GM21737 (cell line): ENCODE data around the gene FBLN1.

Experiments used
- ATAC-seq: cut with Tn5 transposase; IDR thresholded peaks from one replicate; pipeline ENCODE4 v1.9.1; 2021; ENCODE audit warnings: mild to moderate bottlenecking, moderate library complexity; ENCODE audit not compliant: unreplicated experiment

FBLN1 gene

DNA sequence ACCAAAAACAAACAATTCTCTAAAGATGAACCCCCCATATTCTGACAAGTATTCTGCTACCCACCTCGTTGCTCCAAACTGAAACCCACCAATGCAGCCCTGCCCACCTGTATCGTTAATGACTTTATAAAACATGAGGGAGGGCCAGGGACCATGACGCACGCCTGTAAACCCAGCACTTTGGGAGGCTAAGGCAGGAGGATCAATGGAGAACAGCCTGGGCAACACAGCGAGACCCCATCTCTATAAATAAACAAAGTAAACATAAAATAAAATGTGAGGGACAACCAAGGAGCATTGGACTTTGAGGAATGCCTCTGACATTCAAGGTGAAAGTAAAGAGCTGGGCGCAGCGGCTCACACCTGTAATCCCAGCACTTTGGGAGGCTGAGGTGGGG lies 129.2 kb downstream of the FBLN1 start:
- no peak for ATAC-seq

DNA sequence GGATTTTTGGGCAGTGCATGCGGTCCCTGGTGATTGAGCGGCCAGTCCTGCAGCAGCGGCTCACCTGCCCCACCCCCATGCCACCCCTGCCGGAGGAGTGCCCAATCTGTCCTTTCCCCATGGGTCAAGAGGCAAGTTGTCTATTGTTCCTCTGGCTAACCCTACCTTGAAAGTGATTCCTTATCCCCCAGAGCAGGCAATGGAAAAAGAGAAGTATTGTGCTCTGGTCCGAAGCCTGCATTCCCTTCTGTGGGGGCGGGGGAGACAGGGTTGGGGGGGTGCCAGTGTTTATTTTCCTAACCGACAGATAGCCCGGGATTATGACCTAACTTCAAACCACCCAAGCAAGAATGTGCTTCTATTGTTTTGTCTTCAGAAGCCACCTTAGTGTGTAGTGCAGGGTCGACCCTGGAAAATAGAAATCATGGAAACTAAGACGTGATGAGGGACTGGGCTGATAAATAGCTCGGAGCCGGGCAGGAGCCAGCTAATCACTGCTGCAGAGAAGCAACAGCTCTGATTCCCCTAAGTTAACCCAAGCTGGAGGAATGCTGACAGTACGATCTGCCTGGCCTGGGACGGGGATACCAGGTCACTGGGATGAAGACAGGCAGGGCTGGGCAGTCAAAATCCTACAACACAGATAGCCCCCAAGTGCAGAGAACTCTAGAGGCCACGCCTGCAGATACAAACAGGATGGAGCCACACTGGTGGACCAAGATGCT lies 130.3 kb downstream of the FBLN1 start:
- ATAC-seq: no peak

GRCh38 chr22:45636683-45637082 lies 134.0 kb downstream of the FBLN1 start:
- ATAC-seq: no peak

- ATAC-seq: no peak
These were observed 135.5 kb downstream of the FBLN1 start for GRCh38 chr22:45638197-45638596.

DNA sequence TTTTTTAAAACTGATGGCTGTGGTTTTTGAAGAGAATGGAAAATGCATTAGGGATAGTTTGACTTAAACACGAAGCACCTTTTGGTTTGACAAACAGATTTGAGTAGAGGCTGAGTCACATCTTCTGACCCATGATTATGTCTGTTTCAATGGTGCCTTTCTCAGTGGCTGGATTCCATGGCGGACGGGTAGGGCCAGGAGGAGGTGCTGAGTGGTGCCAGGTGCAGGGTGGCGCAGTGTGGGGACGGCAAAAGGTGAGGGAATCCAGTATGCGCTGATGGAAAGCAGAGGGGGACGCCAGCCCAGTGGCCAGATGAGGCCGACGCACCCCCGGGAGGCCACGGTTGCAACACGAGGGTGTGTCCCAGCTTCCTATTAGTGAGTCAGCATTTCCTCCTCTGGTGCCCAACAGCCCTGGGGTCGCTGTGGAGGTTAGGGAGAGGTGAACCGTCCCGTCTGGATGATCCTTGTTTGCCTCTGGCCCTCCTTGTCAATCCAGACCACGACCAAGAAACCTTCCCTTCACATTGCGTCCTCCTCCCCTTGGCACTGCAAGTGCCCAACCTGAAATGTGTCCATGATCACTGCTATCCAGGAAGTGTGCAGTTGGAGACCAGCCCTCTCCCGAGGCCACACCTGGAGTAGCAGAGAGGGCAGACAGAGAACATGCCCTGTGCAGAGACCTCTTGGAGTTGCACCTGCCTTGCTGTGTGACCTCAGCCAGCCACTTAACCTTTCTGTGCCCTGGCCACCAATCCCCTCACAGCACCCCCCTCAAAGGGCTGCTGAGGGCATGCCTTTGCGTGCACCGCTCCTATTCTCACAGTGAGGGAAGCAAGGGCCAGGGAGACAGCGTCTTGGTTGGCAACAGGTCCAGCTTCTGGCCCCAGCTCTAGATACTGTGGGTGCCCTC lies 136.4 kb downstream of the FBLN1 start:
- ATAC-seq: no peak

DNA sequence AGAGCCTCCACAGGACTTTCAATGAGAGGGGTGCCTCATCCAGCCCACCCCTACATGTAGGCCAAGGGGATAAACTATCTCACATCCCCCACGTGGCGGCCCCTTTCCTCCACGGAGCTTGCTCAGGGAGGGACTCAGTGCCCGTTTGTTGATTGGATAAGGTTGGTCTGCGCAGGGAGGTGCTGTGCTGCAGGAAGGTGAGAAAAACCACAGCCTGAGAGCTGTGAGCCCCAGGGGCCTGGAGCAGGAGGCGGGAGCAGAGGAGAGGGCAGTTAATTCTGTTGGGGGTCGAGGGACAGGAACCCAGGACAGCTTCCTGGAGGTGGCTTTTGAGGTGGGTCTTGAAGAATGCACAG lies 137.0 kb downstream of the FBLN1 start:
- ATAC-seq: no peak

GRCh38 chr22:45640291-45640940 lies 137.7 kb downstream of the FBLN1 start:
- ATAC-seq: no peak

DNA sequence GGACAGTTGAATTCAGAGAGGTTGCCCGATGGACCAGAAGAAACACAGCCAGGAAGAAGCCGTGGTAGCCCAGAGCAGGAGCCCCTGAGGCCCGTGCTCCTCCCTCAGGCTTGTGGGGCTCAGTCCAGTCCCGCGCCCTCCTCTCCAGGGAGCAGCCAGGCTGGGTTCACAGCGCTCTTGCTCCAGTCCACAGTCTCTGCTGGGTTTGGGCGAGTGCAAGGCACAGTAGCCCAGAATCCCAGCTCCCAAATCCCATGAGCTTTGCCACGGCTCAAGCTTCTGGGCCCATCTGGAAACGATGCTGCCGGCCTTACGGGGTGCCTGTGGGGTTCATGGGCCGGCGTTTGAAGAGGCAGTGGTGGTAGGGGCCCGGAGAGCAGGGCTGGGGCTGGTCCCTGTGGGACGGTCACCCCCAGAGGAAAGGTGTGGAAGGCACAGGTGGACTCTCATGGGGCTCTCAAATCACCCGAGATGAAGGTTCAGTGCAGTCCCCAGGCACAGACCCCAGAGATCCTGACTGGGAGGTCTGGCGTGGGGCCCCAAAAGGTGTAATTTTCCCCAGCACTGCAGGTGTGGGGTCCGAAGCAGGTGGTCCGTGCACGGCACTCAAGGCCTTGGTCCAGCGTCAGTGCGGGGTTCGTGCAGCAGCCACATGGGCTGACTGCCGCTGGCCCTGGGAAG lies 138.4 kb downstream of the FBLN1 start:
- ATAC-seq: no peak

- ATAC-seq: no peak
These were observed 140.3 kb downstream of the FBLN1 start for GRCh38 chr22:45642986-45643385.

GRCh38 chr22:45644714-45645113 lies 142.0 kb downstream of the FBLN1 start:
- ATAC-seq: no peak

GRCh38 chr22:45645150-45645525 lies 142.5 kb downstream of the FBLN1 start:
- ATAC-seq: no peak

- ATAC-seq: peak; percentile 71
These were observed 143.1 kb downstream of the FBLN1 start for GRCh38 chr22:45645526-45646414.

GRCh38 chr22:45647532-45648225 lies 145.0 kb downstream of the FBLN1 start:
- ATAC-seq: no peak

GRCh38 chr22:45648301-45649117 lies 145.8 kb downstream of the FBLN1 start:
- ATAC-seq: no peak

GRCh38 chr22:45649809-45650208 lies 147.1 kb downstream of the FBLN1 start:
- ATAC-seq: no peak

DNA sequence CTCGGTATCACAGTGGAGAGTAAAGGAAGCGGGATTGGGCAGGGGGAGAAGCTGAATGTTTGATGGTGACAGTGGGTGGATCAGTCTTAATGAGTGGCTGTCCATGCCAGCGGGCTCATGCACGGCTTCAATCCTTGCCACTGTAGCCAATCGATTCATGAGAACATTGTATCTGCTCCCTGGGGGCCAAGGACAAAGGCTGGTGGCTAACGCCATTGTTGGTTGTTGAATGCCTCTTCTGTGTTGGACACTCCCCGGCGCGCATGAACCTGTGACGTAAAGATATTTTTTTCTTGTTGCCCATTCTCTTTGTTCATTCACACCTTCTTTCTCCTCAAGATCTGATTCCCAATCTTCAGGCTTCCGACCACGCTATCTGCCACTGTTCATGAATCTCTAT lies 148.0 kb downstream of the FBLN1 start:
- ATAC-seq: no peak
